ENCODE data around the gene SERTAD2.

DNA sequence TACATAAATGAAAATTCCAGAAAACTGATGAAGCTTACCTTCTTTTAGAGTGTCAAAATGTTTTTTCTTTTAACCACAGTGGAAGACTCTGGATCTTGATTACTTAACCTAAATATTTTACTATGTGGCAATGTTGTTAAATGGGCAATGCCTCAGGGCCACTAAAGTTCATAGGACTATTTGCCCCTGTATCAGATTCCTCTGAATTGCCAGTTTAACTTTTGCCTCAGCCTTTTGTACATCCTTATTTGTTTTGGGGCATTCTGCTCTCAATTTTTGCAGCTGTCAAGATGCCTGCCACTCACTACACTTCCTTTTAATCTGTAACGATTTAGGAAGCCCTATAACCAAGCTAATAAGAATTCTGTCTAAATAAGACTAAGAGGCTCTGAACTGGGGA is 31.7 kb upstream of the SERTAD2 start:
- TF ChIP-seq POLR2A (IDR thresholded peaks at IDR 0.05) (no peak), CTCF (IDR thresholded peaks at IDR 0.05) (no peak)
